GM18873 (cell line): ENCODE measurements around the gene ZNF765.
"Not testable (repeated sequence)": the region's sequence is repeated elsewhere in the genome, so short reads cannot be mapped to it uniquely, and the experiment has no call there.

Experiments used
- ATAC-seq: cut with Tn5 transposase; IDR thresholded peaks from one replicate; pipeline ENCODE4 v1.9.1; 2021; ENCODE audit warnings: mild to moderate bottlenecking, moderate library complexity, moderate number of reproducible peaks; ENCODE audit not compliant: unreplicated experiment, low FRiP score

The ZNF765 gene

DNA sequence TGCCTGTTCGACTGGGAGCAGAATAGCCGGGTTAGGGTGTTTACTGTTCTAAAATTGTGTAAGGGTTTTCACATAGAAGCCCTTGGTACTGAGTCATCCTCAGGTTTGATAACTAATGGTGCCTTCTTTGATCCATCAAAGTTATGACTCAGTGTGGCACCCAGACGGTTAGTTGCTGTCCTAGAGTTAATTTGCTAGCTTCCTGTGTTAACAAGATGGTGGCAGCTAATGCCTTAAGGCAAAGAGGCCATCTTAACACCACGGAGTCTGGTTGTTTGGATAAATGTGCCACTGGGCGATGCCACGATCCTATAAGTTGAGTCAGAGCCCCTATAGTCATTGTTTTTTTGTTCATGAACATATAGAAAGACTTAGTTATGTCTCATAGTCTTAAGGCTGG is 80.5 kb downstream of the ZNF765 start:
- ATAC-seq = not testable (repeated sequence)
